Subcutaneous abdominal adipose tissue (tissue), 5 donors: Measurements from ENCODE around the gene PRKCE.
"Not testable (repeated sequence)": the region's sequence is repeated elsewhere in the genome, so short reads cannot be mapped to it uniquely, and the experiment has no call there.

Experiments used
- H3K27ac ChIP-seq: one replicate; pipeline ENCODE4 v1.7.0; 2013; ENCODE audit warnings: low read depth, mild to moderate bottlenecking, inconsistent platforms, low read length, moderate library complexity
- H3K27me3 ChIP-seq, 5 donors: one replicate each; pipeline ENCODE4 v1.7.0; 2013; ENCODE audit warnings: low read length in 5 of 5, inconsistent platforms in 1 of 5; ENCODE audit not compliant: control insufficient read depth in 5 of 5, insufficient read depth in 4 of 5
- H3K36me3 ChIP-seq, 5 donors: one replicate each; pipeline ENCODE4 v1.7.0; 2013; ENCODE audit warnings: low read length in 5 of 5; ENCODE audit not compliant: control insufficient read depth in 5 of 5, insufficient read depth in 5 of 5
- H3K4me1 ChIP-seq, 5 donors: one replicate each; pipeline ENCODE4 v1.7.0; 2013; ENCODE audit warnings: low read length in 5 of 5, mild to moderate bottlenecking in 3 of 5, moderate library complexity in 1 of 5; ENCODE audit not compliant: control insufficient read depth in 5 of 5, insufficient read depth in 5 of 5
- H3K4me3 ChIP-seq, 5 donors: one replicate each; pipeline ENCODE4 v1.7.0; 2013; ENCODE audit warnings: low read length in 5 of 5, low read depth in 1 of 5
- H3K9ac ChIP-seq, 5 donors: one replicate each; pipeline ENCODE4 v1.7.0; 2013; ENCODE audit warnings: low read length in 5 of 5, mild to moderate bottlenecking in 4 of 5, moderate library complexity in 3 of 5
- H3K9me3 ChIP-seq, 5 donors: one replicate each; pipeline ENCODE4 v1.7.0; 2013; ENCODE audit warnings: low read length in 5 of 5; ENCODE audit not compliant: control insufficient read depth in 5 of 5
- donor health status: healthy.
- donor health status: healthy.
- donor health status: healthy.
- donor health status: healthy.
- donor health status: healthy.

Gene PRKCE

DNA sequence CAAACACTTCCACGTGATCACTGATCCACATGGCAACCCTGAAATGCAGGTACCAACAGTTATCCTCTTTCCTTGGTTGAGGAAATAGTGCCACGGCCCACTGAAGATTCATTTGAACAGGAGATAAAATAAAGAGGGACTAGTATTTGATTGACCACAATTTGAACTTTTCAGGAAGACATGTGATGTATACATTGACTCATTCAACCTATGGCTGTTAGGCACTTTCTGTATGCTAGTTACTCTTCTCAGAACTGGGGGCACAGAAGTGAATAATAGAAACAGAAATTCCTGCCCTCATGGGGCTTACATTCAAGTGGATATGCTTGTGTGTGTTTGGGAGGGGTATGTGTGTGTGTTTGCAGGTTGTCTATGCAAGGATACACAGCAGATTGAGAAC lies 199.6 kb downstream of the PRKCE start:
- H3K4me3 ChIP-seq, result no peak overlapping the region
- no peaks in the 10 kb centered on the region for H3K9me3 ChIP-seq
- H3K4me1 ChIP-seq, result peaks cover 0 to 29% (median 27%) of the 10 kb centered on the region in 5 donors
- no peaks in the 10 kb centered on the region for H3K27me3 ChIP-seq
- H3K36me3 ChIP-seq, result peaks cover 0 to 6% (median 3%) of the 10 kb centered on the region in 5 donors
- H3K27ac ChIP-seq, result no peak overlapping the region
- no peak overlapping the region for H3K9ac ChIP-seq

DNA sequence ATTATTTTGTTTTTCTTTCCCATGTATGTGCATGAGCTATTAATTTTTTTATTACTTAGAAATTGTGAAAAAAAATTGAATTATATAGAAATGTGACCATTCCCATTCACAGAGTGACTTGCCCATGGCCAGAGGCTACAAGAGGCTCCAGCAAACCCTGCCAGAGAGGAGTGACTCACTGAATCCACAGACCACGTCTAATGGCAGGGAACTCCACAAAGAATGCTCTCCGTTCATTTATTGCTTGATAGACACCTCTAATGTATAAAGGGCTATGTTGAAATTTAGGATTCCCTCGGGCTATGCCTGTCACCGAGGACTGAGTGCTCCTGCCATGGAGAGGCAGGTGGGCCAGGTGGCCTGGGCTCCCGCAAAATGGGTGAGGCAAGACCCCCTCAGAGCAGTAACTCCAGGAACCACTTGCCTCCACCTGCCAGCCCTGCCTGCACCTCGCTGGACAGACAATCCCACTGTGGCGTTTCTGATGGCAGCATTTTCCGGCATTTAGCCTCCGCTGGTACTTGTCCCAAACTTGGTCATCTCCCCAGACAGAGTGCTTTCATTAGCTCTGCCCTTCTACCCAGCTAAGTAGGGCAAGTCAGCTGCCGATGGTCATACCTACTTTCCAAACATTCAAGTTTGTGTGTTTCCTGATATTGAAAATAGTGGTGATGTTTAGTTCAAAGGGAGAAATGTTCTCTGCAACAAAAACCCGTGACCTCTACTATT lies 200.3 kb downstream of the PRKCE start:
- no peaks in the 10 kb centered on the region for H3K9me3 ChIP-seq
- H3K4me1 ChIP-seq, result peaks cover 0 to 29% (median 27%) of the 10 kb centered on the region in 5 donors
- peaks cover 0 to 2% (median 1%) of the 10 kb centered on the region in 5 donors for H3K36me3 ChIP-seq
- H3K27me3 ChIP-seq, result no peaks in the 10 kb centered on the region
- H3K27ac ChIP-seq, result no peak overlapping the region
- H3K9ac ChIP-seq, result no peak overlapping the region
- peak overlapping the region in 1 of 5 donors; percentile 14 for H3K4me3 ChIP-seq

DNA sequence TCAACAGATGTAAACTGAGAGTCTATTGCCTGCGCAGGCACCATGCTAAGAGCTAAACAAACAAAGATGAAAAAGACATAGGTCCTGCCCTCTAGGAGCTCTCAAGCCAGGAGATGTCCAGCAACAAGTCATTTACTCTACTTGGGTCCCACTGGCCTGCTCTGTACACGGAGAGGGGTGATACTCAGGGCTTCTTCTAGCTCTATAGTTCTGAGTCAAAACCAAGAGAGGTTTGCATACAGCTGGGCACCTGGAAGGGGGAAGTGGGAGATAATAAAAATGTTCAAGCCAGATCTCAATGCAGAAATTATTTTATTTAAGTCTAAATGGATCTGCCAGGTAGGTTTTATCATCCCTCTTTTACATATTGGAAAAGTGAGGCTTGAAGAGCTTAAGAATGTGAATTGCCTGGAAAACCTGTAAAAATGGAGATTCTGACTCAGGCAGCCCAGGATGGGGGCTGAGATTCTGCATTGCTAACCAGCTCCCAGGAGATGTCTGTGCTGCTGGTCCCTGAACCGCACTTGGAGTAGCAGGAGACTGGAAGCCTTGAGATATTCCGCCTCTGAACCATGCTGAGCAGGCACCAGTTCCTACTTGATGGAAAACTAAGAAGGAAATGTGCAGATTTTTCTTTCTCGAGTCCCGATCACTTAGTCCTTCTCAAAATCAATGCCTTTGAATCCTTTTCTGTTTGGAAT lies 201.1 kb downstream of the PRKCE start:
- H3K4me3 ChIP-seq, result no peak overlapping the region
- no peaks in the 10 kb centered on the region for H3K27me3 ChIP-seq
- no peak overlapping the region for H3K9ac ChIP-seq
- no peak overlapping the region for H3K27ac ChIP-seq
- peaks cover 0 to 35% (median 27%) of the 10 kb centered on the region in 5 donors for H3K4me1 ChIP-seq
- H3K36me3 ChIP-seq, result no peaks in the 10 kb centered on the region
- H3K9me3 ChIP-seq, result no peaks in the 10 kb centered on the region

DNA sequence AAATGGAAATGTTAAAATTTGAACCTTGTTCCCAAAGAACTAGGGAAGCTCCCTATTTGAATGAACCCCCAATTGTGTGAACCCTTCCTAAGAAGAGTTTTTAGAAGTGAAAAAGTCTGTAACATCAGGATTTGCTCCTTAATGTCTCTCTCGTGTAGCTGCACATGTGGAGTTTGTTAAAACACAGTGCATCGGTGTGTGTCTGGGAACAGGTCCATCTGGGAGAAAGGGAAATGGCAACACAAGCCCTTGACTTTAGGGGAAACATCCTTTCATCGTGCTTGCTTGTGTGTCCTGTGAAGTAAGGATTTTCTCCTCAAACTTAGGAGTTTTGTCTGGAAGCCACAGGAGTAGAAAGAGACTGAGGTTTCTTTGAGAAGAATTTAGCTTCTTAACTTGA lies 203.9 kb downstream of the PRKCE start:
- H3K36me3 ChIP-seq, result no peaks in the 10 kb centered on the region
- H3K27me3 ChIP-seq, result no peaks in the 10 kb centered on the region
- no peak overlapping the region for H3K4me3 ChIP-seq
- H3K27ac ChIP-seq, result no peak overlapping the region
- peaks cover 2 to 36% (median 32%) of the 10 kb centered on the region in 5 donors for H3K4me1 ChIP-seq
- H3K9ac ChIP-seq, result no peak overlapping the region
- no peaks in the 10 kb centered on the region for H3K9me3 ChIP-seq

DNA sequence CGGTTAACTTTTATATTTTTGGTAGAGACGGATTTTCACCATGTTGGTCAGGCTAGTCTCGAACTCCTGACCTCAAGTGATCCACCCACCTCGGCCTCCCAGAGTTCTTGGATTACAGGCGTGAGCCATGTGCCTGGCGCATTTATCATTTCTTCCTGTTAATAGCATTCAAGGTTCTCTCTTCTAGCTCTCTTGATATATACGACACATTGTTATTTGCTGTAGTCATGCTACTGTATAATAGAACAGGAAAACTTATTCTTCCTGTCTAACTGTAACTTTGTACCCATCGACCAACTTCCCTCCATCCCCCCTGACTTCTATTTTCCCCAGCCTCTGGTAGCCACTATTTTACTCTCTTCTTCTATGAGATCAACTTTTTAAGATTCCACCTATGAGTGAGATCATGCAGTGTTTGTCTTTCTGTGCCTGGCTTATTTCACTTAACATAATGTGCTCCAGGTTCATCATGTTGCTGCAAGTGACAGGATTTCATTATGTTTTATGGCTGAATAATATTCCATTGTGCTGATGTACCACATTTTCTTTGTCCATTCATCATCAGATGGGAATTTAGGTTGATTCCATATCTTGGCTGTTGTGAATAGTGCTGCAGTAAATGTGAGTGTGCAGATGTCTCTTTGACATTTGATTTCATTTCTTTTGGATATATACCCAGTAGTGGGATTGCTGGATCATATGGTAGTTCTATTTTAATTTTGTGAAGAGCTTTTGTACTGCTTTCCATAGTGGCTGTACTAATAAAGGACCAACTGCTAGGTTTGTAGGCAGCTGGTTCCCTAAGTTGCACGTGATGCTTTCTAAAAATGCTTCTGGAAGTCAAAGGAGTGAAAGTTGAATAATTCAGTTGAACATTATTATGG lies 205.2 kb downstream of the PRKCE start:
- H3K36me3 ChIP-seq, result no peaks in the 10 kb centered on the region
- H3K27me3 ChIP-seq, result no peaks in the 10 kb centered on the region
- no peak overlapping the region for H3K27ac ChIP-seq
- H3K4me3 ChIP-seq, result no peak overlapping the region
- H3K9me3 ChIP-seq, result no peaks in the 10 kb centered on the region
- peaks cover 5 to 45% (median 43%) of the 10 kb centered on the region in 5 donors for H3K4me1 ChIP-seq
- H3K9ac ChIP-seq, result no peak overlapping the region

DNA sequence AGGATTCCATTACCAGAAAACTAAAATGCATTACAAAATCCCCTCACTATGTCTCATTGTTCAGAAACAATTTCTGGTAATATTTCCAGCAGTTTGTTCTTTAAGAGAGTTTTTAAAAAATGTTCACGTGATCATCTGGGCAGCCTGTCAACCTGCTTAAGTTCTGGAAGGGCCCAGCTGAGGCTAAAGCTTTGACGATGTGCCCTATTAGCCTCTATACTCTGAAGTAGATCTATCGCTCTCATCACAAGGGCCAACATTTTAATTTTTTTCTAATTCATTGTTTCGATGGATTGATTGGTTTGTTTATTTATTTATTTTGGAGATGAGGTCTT lies 205.8 kb downstream of the PRKCE start:
- no peak overlapping the region for H3K27ac ChIP-seq

DNA sequence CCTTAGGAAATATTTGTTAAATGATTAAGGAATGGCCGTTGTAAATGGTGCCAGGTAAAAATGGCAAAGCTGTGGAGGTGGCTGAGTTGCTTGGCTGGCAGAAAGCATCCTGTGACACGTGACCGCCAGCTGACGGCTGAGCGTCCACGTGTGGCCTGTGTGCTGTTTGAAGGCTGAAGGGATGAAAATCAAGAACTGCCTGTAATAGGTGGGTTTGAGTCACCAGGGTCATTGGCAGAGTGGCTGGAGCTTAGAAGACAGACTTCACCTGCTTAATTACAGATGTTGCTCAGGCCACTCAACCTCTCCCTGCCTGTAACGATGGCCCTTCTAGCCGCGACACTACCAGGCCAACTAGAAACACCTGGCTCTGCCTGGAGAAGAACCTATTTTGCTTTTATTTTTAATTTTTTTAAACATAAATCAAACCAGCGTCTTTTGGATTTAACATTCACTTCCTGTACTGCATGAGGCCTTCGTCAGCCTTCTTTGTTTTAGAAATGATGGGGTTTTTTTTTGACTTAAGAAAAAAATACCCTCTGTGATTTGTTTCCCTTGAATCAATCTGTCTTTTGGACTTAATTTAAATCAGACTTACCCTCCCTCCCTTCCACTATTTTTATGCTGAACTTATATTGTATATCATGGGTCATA lies 206.5 kb downstream of the PRKCE start:
- H3K9me3 ChIP-seq, result no peaks in the 10 kb centered on the region
- H3K4me3 ChIP-seq, result no peak overlapping the region
- H3K36me3 ChIP-seq, result no peaks in the 10 kb centered on the region
- H3K4me1 ChIP-seq, result peaks cover 5 to 36% (median 35%) of the 10 kb centered on the region in 5 donors
- H3K27me3 ChIP-seq, result no peaks in the 10 kb centered on the region
- no peak overlapping the region for H3K9ac ChIP-seq
- no peak overlapping the region for H3K27ac ChIP-seq

More for the DNA sequence above, 205.8 kb downstream of the PRKCE start:
- Histone ChIP-seq H3K4me1 (peaks cover 5 to 38% (median 37%) of the 10 kb centered on the region in 5 donors), H3K36me3 (no peaks in the 10 kb centered on the region), H3K9me3 (no peaks in the 10 kb centered on the region), H3K27me3 (no peaks in the 10 kb centered on the region), H3K9ac (no peak overlapping the region), H3K4me3 (no peak overlapping the region)

DNA sequence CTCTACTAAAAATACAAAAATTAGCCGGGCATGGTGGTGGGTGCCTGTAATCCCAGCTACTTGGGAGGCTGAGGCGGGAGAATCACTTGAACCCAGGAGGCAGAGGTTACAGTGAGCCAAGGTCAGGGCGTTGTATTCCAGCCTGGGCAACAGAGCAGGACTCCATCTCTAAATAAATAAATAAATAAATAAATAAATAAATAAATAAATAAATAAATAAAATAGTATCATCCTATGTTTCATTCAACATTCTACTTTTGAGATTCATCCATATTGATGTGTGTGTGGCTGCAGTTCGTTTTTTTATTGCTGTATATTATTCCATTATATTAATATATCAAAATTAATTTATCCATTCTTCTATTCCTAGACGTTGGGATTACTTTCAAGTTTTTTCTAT lies 207.4 kb downstream of the PRKCE start:
- H3K27me3 ChIP-seq, H3K9ac ChIP-seq, H3K9me3 ChIP-seq, H3K27ac ChIP-seq, H3K4me3 ChIP-seq, H3K36me3 ChIP-seq: not testable (repeated sequence)
- peaks cover 5 to 36% (median 35%) of the 10 kb centered on the region in 5 donors for H3K4me1 ChIP-seq

DNA sequence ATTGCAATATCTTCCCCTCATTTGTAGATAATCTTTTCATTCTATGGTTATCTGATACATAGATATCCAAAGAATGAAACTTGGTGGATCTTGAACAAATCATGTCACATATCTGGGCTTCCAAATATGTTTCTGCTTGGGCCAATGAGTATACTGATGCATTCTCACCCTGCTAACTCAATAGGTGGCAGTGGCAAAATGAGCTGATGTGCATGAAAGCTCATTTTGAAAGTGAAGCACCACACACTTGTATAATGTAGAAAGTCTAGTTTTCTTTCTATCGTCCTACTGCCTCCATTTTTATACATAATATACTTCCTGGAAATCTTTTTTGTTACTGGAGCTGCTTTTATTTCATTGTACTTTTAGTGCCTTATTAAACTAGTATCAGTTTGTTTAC lies 208.2 kb downstream of the PRKCE start:
- H3K9me3 ChIP-seq, result no peaks in the 10 kb centered on the region
- H3K27me3 ChIP-seq, result no peaks in the 10 kb centered on the region
- peaks cover 5 to 30% (median 29%) of the 10 kb centered on the region in 5 donors for H3K4me1 ChIP-seq
- H3K27ac ChIP-seq, result no peak overlapping the region
- no peak overlapping the region for H3K9ac ChIP-seq
- H3K4me3 ChIP-seq, result no peak overlapping the region
- H3K36me3 ChIP-seq, result no peaks in the 10 kb centered on the region
